AG09319 (cell line): ENCODE data around the gene CYP46A1.
"Not testable (repeated sequence)": the region's sequence is repeated elsewhere in the genome, so short reads cannot be mapped to it uniquely, and the experiment has no call there.

Experiments
- DNase-seq: peaks from one replicate; pipeline ENCODE4 v3.0.0-alpha.2; 2010; ENCODE audit warnings: low read depth; ENCODE audit errors: extremely low read depth
- CTCF ChIP-seq: IDR thresholded peaks from 2 replicates; pipeline ENCODE4 v1.5.1; 2011; ENCODE audit warnings: low read depth, mild to moderate bottlenecking, inconsistent platforms, low read length, moderate library complexity

The CYP46A1 gene

GRCh38 chr14:99658218-99658845, 25.8 kb upstream of the CYP46A1 start:
- no peak for DNase-seq
- TF ChIP-seq CTCF: no peak

- no peak for DNase-seq
- no peak for TF ChIP-seq CTCF
Measured at GRCh38 chr14:99659333-99659741, 24.8 kb upstream of the CYP46A1 start.

GRCh38 chr14:99660006-99660566, 24.0 kb upstream of the CYP46A1 start:
- no peak for DNase-seq
- TF ChIP-seq CTCF: no peak

- no peak for TF ChIP-seq CTCF
- no peak for DNase-seq
Measured at GRCh38 chr14:99660794-99661193, 23.3 kb upstream of the CYP46A1 start.

- DNase-seq: not testable (repeated sequence)
Measured at GRCh38 chr14:99661206-99661605, 22.9 kb upstream of the CYP46A1 start.

- no peak for DNase-seq
- no peak for TF ChIP-seq CTCF
Measured at GRCh38 chr14:99662846-99663245, 21.3 kb upstream of the CYP46A1 start.

GRCh38 chr14:99663386-99664057, 20.6 kb upstream of the CYP46A1 start:
- TF ChIP-seq CTCF: no peak
- DNase-seq: no peak
